NB4 (cell line): ENCODE results near the gene SLX1A.
"Not testable (repeated sequence)": the region's sequence is repeated elsewhere in the genome, so short reads cannot be mapped to it uniquely, and the experiment has no call there.

ENCODE experiments used
- DNase-seq: peaks from one replicate; pipeline ENCODE4 v3.0.0; 2010; ENCODE audit warnings: low read depth
- H3K4me3 ChIP-seq: one replicate; pipeline ENCODE4 v1.5.1; 2011; ENCODE audit warnings: mild to moderate bottlenecking, low read depth, low read length, moderate library complexity
- MYC ChIP-seq: IDR thresholded peaks from 2 replicates; pipeline ENCODE4 v1.6.1; 2011; ENCODE audit warnings: low read depth, low read length
- POLR2A ChIP-seq: IDR thresholded peaks from 2 replicates; pipeline ENCODE4 v1.6.1; 2011; ENCODE audit warnings: mild to moderate bottlenecking; ENCODE audit not compliant: insufficient read length; ENCODE audit errors: extremely low read depth
- TF ChIP-seq, protein P1 (sequence below): IDR thresholded peaks from one replicate; pipeline ENCODE4 v1.5.1; 2012; ENCODE audit warnings: low read depth, low read length
- TF ChIP-seq, protein P2 (sequence below): IDR thresholded peaks from 2 replicates; pipeline ENCODE4 v1.6.1; 2011; ENCODE audit warnings: low read depth, low read length

SLX1A gene

DNA sequence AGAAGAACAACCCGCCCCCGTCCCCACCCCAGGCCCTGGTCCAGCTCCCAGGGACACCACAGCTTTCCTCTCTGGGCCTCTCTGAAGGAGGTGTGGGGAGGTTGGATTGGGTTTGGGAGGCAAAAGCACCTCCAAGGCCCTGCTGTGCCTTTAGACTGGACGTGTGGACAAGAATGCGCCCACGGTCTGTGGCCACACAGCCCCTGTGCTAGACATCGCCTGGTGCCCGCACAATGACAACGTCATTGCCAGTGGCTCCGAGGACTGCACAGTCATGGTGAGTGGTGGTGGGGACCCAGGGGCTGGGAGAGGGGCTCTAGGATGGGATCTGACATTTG is 7.3 kb upstream of the SLX1A start:
- TF ChIP-seq, protein P1, sequence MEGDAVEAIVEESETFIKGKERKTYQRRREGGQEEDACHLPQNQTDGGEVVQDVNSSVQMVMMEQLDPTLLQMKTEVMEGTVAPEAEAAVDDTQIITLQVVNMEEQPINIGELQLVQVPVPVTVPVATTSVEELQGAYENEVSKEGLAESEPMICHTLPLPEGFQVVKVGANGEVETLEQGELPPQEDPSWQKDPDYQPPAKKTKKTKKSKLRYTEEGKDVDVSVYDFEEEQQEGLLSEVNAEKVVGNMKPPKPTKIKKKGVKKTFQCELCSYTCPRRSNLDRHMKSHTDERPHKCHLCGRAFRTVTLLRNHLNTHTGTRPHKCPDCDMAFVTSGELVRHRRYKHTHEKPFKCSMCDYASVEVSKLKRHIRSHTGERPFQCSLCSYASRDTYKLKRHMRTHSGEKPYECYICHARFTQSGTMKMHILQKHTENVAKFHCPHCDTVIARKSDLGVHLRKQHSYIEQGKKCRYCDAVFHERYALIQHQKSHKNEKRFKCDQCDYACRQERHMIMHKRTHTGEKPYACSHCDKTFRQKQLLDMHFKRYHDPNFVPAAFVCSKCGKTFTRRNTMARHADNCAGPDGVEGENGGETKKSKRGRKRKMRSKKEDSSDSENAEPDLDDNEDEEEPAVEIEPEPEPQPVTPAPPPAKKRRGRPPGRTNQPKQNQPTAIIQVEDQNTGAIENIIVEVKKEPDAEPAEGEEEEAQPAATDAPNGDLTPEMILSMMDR = no peak
- H3K4me3 ChIP-seq = peak overlapping the region; percentile 90

DNA sequence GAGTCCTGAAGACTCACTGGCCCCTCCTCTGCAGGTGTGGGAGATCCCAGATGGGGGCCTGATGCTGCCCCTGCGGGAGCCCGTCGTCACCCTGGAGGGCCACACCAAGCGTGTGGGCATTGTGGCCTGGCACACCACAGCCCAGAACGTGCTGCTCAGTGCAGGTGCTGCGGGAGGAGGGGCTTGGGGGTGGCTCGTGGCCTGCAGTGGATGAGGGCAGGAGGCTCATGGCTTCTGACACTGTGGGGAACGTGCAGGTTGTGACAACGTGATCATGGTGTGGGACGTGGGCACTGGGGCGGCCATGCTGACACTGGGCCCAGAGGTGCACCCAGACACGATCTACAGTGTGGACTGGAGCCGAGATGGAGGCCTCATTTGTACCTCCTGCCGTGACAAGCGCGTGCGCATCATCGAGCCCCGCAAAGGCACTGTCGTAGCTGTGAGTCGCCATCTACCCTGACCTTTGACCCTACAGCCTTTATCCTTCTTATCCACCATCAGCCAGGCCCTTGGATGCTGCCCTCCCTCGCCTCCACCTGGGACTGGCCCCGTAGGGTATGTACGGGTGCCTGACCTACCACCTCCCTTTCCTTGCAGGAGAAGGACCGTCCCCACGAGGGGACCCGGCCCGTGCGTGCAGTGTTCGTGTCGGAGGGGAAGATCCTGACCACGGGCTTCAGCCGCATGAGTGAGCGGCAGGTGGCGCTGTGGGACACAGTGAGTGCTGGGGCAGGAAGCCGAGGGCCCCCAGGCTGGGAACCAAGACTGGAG is 6.7 kb upstream of the SLX1A start:
- TF ChIP-seq, protein P1 = peak; percentile 43
- TF ChIP-seq MYC (no peak), POLR2A (no peak)
- TF ChIP-seq, protein P2, sequence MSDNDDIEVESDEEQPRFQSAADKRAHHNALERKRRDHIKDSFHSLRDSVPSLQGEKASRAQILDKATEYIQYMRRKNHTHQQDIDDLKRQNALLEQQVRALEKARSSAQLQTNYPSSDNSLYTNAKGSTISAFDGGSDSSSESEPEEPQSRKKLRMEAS = no peak
- peak overlapping the region; percentile 90 for H3K4me3 ChIP-seq
- DNase-seq = peak; percentile 67

More for the DNA sequence above, 7.3 kb upstream of the SLX1A start:
- DNase-seq = no peak

DNA sequence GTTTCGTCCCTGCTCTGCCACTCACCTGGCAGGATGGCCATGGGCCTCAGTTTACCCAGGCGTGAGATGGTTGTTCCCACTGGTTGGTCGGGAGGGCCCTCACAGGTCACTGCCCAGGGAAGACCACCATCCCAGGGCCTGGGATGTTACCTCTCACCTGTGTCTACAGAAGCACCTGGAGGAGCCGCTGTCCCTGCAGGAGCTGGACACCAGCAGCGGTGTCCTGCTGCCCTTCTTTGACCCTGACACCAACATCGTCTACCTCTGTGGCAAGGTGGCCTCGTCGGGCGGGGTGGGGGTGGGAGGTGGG is 6.2 kb upstream of the SLX1A start:
- H3K4me3 ChIP-seq = no peak overlapping the region
- TF ChIP-seq, protein P1 = no peak
- TF ChIP-seq POLR2A (no peak), MYC (no peak)
- TF ChIP-seq, protein P2 = no peak
- DNase-seq = no peak

DNA sequence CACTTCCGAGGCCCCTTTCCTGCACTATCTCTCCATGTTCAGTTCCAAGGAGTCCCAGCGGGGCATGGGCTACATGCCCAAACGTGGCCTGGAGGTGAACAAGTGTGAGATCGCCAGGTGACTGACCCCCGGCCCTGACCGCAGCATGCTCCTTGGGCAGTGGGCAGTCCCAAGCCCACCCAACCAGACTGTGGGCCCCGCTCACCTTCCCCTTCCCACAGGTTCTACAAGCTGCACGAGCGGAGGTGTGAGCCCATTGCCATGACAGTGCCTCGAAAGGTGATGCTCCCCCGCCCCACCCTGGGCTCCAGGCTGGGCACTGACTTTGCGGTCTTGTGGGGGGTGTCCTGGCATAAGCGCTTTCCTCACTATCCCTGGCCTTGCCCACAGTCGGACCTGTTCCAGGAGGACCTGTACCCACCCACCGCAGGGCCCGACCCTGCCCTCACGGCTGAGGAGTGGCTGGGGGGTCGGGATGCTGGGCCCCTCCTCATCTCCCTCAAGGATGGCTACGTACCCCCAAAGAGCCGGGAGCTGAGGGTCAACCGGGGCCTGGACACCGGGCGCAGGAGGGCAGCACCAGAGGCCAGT is 5.6 kb upstream of the SLX1A start:
- H3K4me3 ChIP-seq = no peak overlapping the region
- TF ChIP-seq, protein P1 = no peak
- TF ChIP-seq MYC = no peak
- TF ChIP-seq, protein P2 = no peak
- TF ChIP-seq POLR2A = no peak
- DNase-seq = no peak

DNA sequence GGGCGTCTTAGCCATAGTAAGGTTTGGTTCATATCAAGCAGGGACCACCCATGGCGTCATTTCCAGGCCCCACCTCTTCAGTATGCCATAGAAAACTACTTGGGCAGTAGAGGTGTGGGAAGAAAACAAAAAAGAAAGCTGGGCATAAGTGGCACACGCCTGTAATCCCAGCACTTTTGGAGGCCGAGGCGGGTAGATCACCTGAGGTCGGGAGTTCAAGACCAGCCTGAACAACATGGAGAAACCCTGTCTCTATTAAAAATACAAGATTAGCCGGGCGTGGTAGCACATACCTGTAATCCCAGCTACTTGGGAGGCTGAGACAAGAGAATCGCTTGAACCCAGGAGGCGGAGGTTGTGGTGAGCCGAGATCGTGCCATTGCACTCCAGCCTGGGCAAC is 2.5 kb upstream of the SLX1A start:
- not testable (repeated sequence) for DNase-seq

DNA sequence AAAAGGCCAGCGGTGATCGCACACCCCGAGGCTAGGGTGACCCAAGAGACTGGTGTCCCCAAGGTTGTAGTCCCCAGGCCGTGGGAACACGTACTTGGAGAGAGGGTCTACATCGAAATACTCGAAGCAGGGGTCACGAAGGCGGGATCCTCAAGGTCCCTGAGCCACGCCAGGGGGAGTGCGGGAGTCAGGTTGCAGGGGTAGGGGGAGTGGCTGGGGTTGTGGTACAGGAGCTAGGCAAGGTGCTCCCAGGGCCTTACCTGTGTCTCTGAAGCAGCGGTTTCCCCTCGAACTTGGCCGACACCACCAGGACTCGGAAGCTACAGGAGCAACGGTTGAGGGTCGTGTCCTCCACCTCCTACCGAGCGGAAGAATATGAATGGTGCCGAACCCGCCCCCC is 577 bp upstream of the SLX1A start:
- not testable (repeated sequence) for H3K4me3 ChIP-seq, DNase-seq

More for the DNA sequence above, 2.5 kb upstream of the SLX1A start:
- not testable (repeated sequence) for H3K4me3 ChIP-seq

DNA sequence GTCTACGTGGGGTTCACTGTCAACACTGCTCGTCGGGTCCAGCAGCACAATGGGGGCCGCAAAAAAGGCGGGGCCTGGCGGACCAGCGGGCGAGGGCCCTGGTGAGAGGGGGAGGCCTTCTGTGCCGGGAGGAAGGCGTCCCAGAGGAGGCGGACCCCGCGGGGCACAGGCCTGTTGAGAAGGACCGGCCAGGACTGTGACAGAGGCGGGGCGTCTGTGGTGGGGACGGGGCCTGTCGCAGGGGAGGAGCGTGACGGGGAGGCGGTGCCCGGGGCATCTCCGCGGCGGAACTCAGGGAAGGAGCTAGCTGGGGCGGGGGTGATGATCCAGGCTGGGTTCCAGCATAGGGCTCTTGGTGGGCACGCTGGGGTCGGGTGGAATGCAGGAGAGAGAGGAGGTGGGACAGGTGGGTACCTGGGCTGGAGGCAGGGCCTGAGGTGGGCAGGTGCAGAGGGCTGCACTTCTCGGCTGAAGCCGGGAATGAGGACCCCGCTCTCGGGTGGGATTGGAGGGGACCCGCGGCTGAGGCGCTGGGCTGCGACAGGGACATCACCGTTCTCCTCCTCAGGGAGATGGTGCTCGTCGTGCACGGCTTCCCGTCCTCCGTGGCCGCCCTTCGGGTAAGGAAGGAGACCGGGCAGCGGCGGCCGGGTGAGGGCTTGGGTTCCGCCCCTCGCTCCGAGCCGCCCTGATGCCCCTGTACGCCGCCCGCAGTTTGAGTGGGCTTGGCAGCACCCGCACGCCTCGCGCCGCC is 674 bp downstream of the SLX1A start:
- DNase-seq = not testable (repeated sequence)
- peak overlapping the region; percentile 21 for H3K4me3 ChIP-seq

DNA sequence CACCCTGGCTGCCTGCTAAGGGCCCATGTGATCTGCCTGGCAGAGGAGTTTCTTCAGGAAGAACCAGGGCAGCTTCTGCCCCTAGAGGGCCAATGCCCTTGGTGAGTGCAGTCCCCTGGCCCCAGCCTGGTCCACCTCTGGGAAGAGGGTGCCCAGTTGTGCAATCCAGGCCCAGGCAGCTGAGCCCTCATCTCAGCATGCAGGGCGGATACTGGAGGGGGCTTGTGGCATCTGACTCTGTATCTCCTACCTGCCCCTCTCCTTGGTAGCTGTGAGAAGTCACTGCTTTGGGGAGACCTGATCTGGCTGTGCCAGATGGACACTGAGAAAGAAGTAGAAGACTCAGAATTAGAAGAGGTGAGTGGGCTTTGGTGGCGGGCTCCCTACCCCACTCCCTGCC is 3.3 kb downstream of the SLX1A start:
- DNase-seq, H3K4me3 ChIP-seq: not testable (repeated sequence)

DNA sequence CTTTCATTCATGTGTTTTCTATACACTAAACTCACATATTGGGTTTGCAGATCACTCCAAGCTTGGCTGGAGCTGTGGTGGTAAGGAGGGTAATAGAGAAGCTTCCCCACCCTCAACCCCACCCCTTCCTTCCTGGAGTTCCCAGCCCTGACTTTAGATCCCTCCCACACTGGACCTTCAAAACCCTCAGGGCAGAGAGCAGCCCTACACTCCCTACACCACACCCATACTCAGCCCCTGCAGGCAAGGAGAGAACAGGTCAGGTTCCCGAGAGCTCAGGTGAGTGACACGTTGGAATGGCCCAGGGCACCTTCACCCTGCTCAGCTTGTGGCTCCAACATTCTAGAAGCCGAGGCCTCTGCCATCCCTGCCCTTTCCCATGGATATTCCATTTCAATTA is 5.4 kb downstream of the SLX1A start, which contains the start of gene SULT1A3:
Gene SULT1A3, plus strand, starts transcription at position 207 of the 400 bp plus-strand sequence. CDS start 1,474 bp downstream, outside the sequence.
- H3K4me3 ChIP-seq, DNase-seq: not testable (repeated sequence)

DNA sequence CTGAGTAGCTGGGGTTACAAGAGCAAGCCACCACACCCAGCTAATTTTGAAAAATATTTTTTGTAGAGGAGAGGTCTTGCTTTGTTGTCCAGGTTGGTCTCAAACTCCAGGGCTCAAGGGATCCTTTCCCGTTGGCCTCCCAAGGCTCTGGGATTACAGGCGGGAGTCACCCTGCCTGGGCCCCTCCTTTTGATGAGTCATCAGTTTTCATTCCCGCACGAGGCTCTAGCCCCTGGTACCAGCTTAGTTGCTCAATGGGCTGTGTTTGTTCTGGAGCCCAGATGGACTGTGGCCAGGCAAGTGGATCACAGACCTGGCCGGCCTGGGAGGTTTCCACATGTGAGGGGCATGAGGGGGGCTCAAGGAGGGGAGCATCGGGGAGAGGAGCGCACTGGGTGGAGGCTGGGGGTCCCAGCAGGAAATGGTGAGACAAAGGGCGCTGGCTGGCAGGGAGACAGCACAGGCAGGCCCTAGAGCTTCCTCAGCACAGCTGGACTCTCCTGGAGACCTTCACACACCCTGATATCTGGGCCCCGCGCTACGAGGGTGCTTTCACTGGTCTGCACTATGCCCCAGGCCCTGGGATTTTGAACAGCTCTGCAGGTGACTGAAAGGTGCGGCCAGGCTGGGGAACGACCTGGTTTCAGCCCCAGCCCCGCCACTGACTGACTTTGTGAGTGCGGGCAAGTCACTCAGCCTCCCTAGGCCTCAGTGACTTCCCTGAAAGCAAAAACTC is 6.1 kb downstream of the SLX1A start:
- not testable (repeated sequence) for DNase-seq, H3K4me3 ChIP-seq

DNA sequence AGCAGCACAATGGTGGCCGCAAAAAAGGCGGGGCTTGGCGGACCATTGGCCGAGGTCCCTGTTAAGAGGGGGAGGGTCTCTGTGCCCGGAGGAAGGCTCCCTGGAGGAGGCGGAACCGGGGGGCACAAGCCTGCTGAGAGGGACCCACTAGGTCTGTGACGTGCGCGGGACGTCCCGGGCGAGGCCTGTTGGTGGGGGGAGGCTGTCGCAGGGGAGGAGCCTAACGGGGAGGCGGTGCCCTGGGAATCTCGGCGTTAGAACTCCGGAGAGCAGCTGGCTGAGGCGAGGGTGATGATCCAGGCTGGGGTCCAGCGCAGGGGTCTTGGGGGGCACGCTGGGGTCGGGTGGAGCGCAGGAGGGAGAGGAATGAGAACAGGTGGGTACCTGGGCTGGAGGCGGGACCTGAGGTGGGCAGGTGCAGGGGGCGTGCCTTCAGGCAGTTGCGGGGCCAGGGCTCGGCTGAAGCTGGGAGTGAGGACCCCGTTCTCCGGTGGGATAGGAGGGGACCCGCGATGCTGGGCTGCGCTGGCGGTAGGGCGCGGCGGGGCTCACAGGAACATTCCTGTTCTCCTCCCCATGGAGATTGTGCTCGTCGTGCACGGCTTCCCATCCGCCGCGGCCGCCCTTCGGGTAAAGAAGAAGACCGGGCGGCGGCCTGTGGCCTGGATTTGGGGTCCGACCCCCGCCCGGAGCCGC is 12.0 kb downstream of the SLX1A start:
- DNase-seq, H3K4me3 ChIP-seq: not testable (repeated sequence)
